Common myeloid progenitor, CD34-positive (primary cell): ENCODE results near the gene ATG13.

Experiments used
- CTCF ChIA-PET: fragments of 350-600 bp; sonication (Branson Sonifier 250); formaldehyde crosslinking; loops from one replicate; lab custom pipeline; 2021; ENCODE audit warnings: antibody characterized with exemption; lab: Charles Lee
- POLR2A ChIA-PET: fragments of 350-600 bp; sonication (Branson Sonifier 250); formaldehyde crosslinking; loops from one replicate; lab custom pipeline; 2021; ENCODE audit warnings: antibody characterized with exemption; lab: Charles Lee
- DNase-seq, 3 donors: peaks; one replicate each; pipeline versions ENCODE4 v3.0.0 to v3.0.0-alpha.2; 2013
- H3K27ac ChIP-seq, 2 experiments: 1 replicate in 1 of 2; 2 replicates in 1 of 2; pipeline ENCODE4 v1.7.0; 2013; ENCODE audit warnings: inconsistent platforms in 2 of 2, low read length in 2 of 2, mild to moderate bottlenecking in 2 of 2, low read depth in 1 of 2, moderate library complexity in 1 of 2; ENCODE audit not compliant: severe bottlenecking in 2 of 2, insufficient read depth in 1 of 2, poor library complexity in 1 of 2
- H3K27me3 ChIP-seq, 5 experiments: replicated peaks in 2 of 5; 1 replicate in 3 of 5; 2 replicates in 2 of 5; pipeline versions ENCODE4 v1.6.1 to v1.7.0; 2013; ENCODE audit warnings: low read length in 4 of 5, mild to moderate bottlenecking in 2 of 5, moderate library complexity in 2 of 5, inconsistent platforms in 1 of 5; ENCODE audit not compliant: insufficient read depth in 5 of 5, control insufficient read depth in 4 of 5
- H3K36me3 ChIP-seq, 4 experiments: 1 replicate in 2 of 4; 2 replicates in 2 of 4; pipeline versions ENCODE4 v1.6.1 to v1.7.0; 2013; ENCODE audit warnings: low read length in 3 of 4, control low read depth in 1 of 4, mild to moderate bottlenecking in 1 of 4; ENCODE audit not compliant: control insufficient read depth in 4 of 4, insufficient read depth in 4 of 4
- H3K4me1 ChIP-seq, 4 experiments: 1 replicate in 3 of 4; 2 replicates in 1 of 4; pipeline versions ENCODE4 v1.6.1 to v1.7.1; 2013; ENCODE audit warnings: low read length in 3 of 4, mild to moderate bottlenecking in 3 of 4, control low read depth in 1 of 4, inconsistent platforms in 1 of 4, moderate library complexity in 1 of 4; ENCODE audit not compliant: control insufficient read depth in 4 of 4, insufficient read depth in 4 of 4; ENCODE audit errors: control extremely low read depth in 1 of 4
- H3K4me3 ChIP-seq, 7 experiments: 1 replicate in 4 of 7; 2 replicates in 3 of 7; pipeline versions ENCODE4 v1.5.1 to v1.7.0; 2013; ENCODE audit warnings: mild to moderate bottlenecking in 7 of 7, low read length in 6 of 7, moderate library complexity in 6 of 7, inconsistent platforms in 2 of 7, low read depth in 2 of 7, control low read depth in 1 of 7; ENCODE audit not compliant: insufficient read depth in 4 of 7, control insufficient read depth in 1 of 7; ENCODE audit errors: extremely low read depth in 1 of 7
- H3K9me3 ChIP-seq, 5 experiments: 1 replicate in 4 of 5; 2 replicates in 1 of 5; pipeline versions ENCODE4 v1.6.1 to v1.7.1; 2013; ENCODE audit warnings: low read length in 4 of 5, mild to moderate bottlenecking in 2 of 5, inconsistent platforms in 1 of 5, low read depth in 1 of 5, moderate library complexity in 1 of 5; ENCODE audit not compliant: control insufficient read depth in 4 of 5, insufficient read depth in 2 of 5; ENCODE audit errors: control extremely low read depth in 1 of 5
- WGBS: methylation state at CpG from one replicate; pipeline ENCODE4 v1.1.5; 2013; ENCODE audit not compliant: insufficient coverage; 5-methylcytosine and 5-hydroxymethylcytosine counted together

ATG13 gene

DNA sequence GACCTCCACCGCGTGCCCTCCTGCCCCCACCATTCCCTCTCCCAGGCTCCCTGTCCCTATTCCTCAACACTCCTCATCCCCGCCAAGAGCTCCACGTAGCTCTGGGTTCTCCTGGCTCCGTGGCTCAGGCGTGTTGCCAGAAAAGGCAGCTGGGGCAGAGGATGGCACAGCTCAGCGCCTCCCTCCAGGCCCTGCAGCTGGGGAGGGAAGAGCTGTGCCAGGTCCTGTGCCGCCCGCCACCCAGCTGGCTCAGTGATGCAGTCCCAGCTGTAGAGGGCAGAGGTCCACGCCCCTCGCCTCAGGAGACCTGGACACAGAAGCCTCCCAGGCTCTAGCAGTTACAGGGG lies 78.8 kb downstream of the ATG13 start:
- ChIA-PET CTCF (interaction anchor here (1.0 to 3.2 kb wide), 3 partner anchors 21 to 27 kb away, joined by 4 to 13 read pairs (median 5); no protein-coding TSS in a partner anchor), POLR2A (no interaction called here)
- Histone ChIP-seq H3K4me3 (no peak overlapping the region), H3K9me3 (no peaks in the 10 kb centered on the region), H3K27ac (no peak overlapping the region), H3K4me1 (peaks cover 0 to 16% (median 12%) of the 10 kb centered on the region in 4 experiments), H3K36me3 (peaks cover 7 to 49% (median 40%) of the 10 kb centered on the region in 4 experiments), H3K27me3 (no peaks in the 10 kb centered on the region)
- no peak for DNase-seq
- 97% methylated on average over 11 of the region's 11 CpGs for WGBS

DNA sequence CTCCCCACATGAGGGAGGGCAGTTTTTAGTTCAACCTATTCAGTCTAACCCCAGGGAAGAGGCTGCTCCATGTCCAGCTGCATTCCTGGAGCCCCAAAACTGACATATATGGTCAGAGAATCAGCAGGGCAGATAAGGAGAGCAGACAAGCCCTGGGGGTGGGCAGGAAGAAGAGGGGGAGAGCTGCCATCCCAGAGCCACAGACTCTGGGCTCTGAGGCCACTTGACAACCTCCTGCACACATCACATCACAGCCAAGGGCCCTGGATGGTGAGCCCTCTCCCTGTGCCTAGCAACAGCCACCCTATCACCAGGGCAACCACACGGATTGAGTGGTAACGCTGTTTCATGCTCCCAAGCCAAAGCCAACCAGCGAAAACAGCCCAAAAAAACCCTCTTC lies 80.0 kb downstream of the ATG13 start:
- H3K27me3 ChIP-seq, result no peaks in the 10 kb centered on the region
- peaks cover 5 to 44% (median 34%) of the 10 kb centered on the region in 4 experiments for H3K36me3 ChIP-seq
- peaks cover 3 to 25% (median 20%) of the 10 kb centered on the region in 4 experiments for H3K4me1 ChIP-seq
- H3K4me3 ChIP-seq, result no peak overlapping the region
- WGBS, result 100% methylated on average over 2 of the region's 3 CpGs
- no peak for DNase-seq
- peak overlapping the region in 1 of 2 experiments; percentile 9 for H3K27ac ChIP-seq
- H3K9me3 ChIP-seq, result no peaks in the 10 kb centered on the region
- ChIA-PET CTCF (interaction anchor here (0.6 to 3.2 kb wide), 4 partner anchors 13 to 28 kb away, joined by 3 to 13 read pairs (median 4); no protein-coding TSS in a partner anchor), POLR2A (interaction anchor here (0.6 kb wide), 1 partner anchor 12 kb away, joined by 3 read pairs; no protein-coding TSS in a partner anchor)

DNA sequence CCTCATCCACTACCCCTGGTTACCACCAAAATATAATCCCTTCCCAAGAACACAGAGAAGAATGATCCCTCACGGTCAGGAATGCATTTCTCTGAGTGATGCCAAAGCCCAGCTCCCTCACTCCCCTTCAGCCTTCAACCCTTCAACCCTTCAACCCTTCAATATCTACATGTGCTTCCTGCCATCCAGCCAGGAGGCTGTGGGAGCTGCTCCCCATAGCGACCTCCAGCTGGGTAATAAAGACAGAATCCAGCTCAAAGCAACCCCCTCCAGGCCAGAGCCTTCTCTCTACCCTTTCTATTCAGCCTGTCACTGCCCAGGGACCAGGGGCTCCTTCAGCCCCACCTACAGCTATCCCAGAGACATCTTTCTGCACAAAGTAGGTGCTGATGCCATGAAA lies 80.4 kb downstream of the ATG13 start:
- peak overlapping the region in 1 of 2 experiments; percentile 9 for H3K27ac ChIP-seq
- no peak overlapping the region for H3K4me3 ChIP-seq
- H3K4me1 ChIP-seq, result peaks cover 3 to 28% (median 24%) of the 10 kb centered on the region in 4 experiments
- peaks cover 5 to 45% (median 37%) of the 10 kb centered on the region in 4 experiments for H3K36me3 ChIP-seq
- no CpG with 5 or more reads among the region's 2 CpGs for WGBS
- ChIA-PET CTCF (interaction anchor here (0.9 to 1.8 kb wide), 2 partner anchors 19 to 26 kb away, joined by 3 to 5 read pairs; no protein-coding TSS in a partner anchor), POLR2A (interaction anchor here (0.6 kb wide), 1 partner anchor 12 kb away, joined by 3 read pairs; no protein-coding TSS in a partner anchor)
- H3K27me3 ChIP-seq, result no peaks in the 10 kb centered on the region
- DNase-seq, result no peak
- H3K9me3 ChIP-seq, result no peaks in the 10 kb centered on the region

GRCh38 chr11:46698597-46698996 lies 81.2 kb downstream of the ATG13 start:
- Histone ChIP-seq H3K36me3 (peaks cover 5 to 48% (median 39%) of the 10 kb centered on the region in 4 experiments), H3K9me3 (no peaks in the 10 kb centered on the region), H3K4me1 (peaks cover 3 to 28% (median 26%) of the 10 kb centered on the region in 4 experiments), H3K27me3 (no peaks in the 10 kb centered on the region), H3K4me3 (no peak overlapping the region), H3K27ac (no peak overlapping the region)
- 100% methylated on average over 1 of the region's 1 CpG for WGBS
- no peak for DNase-seq
- POLR2A ChIA-PET, result no interaction called here
- CTCF ChIA-PET, result interaction anchor here (0.7 to 1.8 kb wide), 3 partner anchors 20 to 27 kb away, joined by 3 to 5 read pairs (median 4); no protein-coding TSS in a partner anchor

DNA sequence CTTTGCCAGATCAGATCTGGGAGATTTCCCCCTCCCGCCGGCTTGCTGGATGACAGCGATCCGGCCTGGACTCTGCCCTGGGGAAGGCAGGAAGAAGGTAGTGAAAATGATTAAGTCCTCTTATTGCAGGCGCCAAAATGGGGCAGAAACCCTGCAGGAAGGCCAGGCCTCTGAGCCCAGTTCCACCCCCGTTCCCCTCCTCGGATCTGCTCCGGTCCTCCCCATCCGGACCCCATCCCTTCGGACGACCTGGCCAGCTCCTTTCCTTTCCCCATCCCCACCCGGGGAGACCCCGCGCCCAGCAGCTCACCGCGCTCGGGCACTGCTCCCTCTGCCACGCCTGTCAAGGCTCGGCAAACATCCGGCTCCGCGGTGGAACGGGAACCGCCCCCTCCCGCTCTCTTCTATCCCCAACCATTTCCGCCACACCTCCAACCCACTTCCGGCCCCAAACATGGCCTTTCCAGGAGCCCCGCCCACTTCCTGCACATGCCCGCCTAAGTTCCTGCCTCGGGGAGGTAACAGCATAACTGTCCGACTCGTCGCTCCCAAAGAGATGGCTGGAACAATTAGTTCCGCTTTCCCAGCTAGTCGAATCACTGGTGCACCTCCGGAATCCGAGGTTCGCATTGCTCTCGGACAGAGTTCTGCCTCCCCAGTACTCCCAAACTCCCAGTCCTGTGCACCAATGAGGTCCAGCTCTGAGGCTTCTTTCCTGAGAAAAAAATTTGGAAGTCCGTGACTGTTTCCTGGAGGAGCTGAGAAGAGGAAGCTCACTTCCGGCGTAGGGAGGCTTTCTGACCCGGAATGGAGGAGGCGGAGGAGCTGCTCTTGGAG lies 83.1 kb downstream of the ATG13 start, which contains the start of the genes ARHGAP1 and ZNF408:
Gene ARHGAP1, minus strand, starts transcription at position 379 of the 837 bp plus-strand sequence. CDS start 4,512 bp downstream, outside the sequence.
Gene ZNF408, plus strand, starts transcription at position 791 of the 837 bp plus-strand sequence. Its CDS starts 17 bp downstream, at position 808.
- Histone ChIP-seq H3K27me3 (no peaks in the 10 kb centered on the region), H3K9me3 (no peaks in the 10 kb centered on the region), H3K4me1 (peaks cover 3 to 28% (median 26%) of the 10 kb centered on the region in 4 experiments), H3K4me3 (peak within 1 kb of the TSS; percentile 59 to 100 (median 97)), H3K27ac (peak within 1 kb of the TSS; percentile 85 to 96), H3K36me3 (peaks cover 5 to 48% (median 39%) of the 10 kb centered on the region in 4 experiments)
- WGBS, result under 1% methylated on average over 23 of the region's 44 CpGs
- ChIA-PET CTCF (interaction anchor here (0.9 to 1.8 kb wide), 4 partner anchors 9 to 41 kb away, joined by 3 to 6 read pairs (median 4); no protein-coding TSS in a partner anchor), POLR2A (interaction anchor here (1.2 to 2.0 kb wide), 2 partner anchors 17 to 29 kb away, joined by 3 to 13 read pairs; no protein-coding TSS in a partner anchor)
- peak; percentile 99 to 100 (median 99) for DNase-seq

DNA sequence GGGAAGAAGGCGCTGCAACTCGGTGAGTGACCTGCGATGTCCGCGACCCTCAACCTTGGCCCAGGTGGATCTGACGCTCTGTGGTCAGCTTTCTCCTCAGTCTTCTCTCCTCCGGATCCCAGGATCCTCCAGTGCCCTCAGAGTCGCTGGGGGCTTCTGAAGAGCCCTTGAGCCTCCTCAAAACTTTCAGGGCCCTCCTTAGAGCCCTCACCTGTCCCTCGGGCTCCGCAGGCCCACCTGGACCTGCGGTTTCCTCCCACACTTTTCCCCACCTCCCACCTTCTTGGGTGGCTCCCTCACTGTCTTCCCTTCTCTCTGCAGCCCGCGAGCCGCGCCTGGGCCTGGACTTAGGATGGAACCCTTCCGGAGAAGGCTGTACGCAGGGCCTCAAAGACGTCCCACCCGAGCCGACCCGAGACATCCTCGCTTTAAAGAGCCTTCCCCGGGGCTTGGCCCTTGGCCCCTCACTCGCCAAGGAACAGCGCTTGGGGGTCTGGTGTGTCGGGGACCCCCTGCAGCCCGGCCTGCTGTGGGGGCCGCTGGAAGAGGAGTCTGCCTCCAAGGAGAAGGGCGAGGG lies 83.8 kb downstream of the ATG13 start:
- DNase-seq, result no peak
- no peaks in the 10 kb centered on the region for H3K9me3 ChIP-seq
- ChIA-PET CTCF (interaction anchor here (0.9 to 1.8 kb wide), 4 partner anchors 9 to 42 kb away, joined by 3 to 4 read pairs (median 3); no protein-coding TSS in a partner anchor), POLR2A (interaction anchor here (1.2 to 2.0 kb wide), 2 partner anchors 16 to 30 kb away, joined by 3 to 13 read pairs; no protein-coding TSS in a partner anchor)
- peak overlapping the region; percentile 85 to 96 for H3K27ac ChIP-seq
- WGBS, result 0% methylated on average over 23 of the region's 29 CpGs
- peaks cover 3 to 28% (median 26%) of the 10 kb centered on the region in 4 experiments for H3K4me1 ChIP-seq
- H3K36me3 ChIP-seq, result peaks cover 9 to 48% (median 38%) of the 10 kb centered on the region in 4 experiments
- H3K27me3 ChIP-seq, result no peaks in the 10 kb centered on the region
- peak overlapping the region; percentile 59 to 100 (median 97) for H3K4me3 ChIP-seq
